GM19099 (cell line): ENCODE results near the gene ATP5F1D.

ENCODE experiments used
- POLR2A ChIP-seq: IDR thresholded peaks from 3 replicates; pipeline ENCODE4 v1.6.1; 2011; ENCODE audit warnings: low read depth; ENCODE audit not compliant: insufficient read length; ENCODE audit errors: extremely low read depth

Gene ATP5F1D

GRCh38 chr19:1219786-1220476 lies 21.6 kb upstream of the ATP5F1D start:
- no peak for TF ChIP-seq POLR2A

DNA sequence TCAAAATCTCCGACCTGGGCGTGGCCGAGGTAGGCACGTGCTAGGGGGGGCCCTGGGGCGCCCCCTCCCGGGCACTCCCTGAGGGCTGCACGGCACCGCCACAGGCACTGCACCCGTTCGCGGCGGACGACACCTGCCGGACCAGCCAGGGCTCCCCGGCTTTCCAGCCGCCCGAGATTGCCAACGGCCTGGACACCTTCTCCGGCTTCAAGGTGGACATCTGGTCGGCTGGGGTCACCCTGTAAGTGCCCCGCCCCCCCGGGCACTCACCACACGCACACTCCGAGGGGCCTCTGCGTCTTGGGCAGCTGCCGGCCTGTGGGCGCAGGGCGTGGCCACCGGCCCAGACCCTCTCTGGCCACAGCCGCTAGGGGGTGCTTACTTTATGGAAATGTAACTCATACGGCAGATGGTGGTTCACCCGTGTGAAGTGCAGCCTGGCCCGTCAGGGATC lies 21.0 kb upstream of the ATP5F1D start:
- TF ChIP-seq POLR2A: no peak

- TF ChIP-seq POLR2A: no peak
Measured at GRCh38 chr19:1220976-1221903, 20.3 kb upstream of the ATP5F1D start.

DNA sequence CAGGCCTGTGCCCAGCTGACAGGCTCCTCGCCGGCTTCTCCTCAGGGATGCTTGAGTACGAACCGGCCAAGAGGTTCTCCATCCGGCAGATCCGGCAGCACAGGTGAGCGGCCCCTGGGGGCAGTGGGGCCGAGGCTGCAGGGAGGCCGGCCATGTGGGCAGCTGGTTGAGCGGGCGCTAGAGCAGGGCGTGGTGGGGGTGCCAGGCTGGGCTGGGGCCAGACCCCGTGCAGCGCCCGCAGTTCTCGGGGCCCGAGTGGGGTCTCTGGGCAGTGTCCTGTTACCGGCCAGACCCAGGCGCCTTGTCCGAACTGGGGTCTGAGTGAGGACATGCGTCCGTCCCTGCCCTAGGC lies 19.7 kb upstream of the ATP5F1D start:
- TF ChIP-seq POLR2A: no peak

- TF ChIP-seq POLR2A: no peak
Measured at GRCh38 chr19:1222394-1222793, 19.2 kb upstream of the ATP5F1D start.

DNA sequence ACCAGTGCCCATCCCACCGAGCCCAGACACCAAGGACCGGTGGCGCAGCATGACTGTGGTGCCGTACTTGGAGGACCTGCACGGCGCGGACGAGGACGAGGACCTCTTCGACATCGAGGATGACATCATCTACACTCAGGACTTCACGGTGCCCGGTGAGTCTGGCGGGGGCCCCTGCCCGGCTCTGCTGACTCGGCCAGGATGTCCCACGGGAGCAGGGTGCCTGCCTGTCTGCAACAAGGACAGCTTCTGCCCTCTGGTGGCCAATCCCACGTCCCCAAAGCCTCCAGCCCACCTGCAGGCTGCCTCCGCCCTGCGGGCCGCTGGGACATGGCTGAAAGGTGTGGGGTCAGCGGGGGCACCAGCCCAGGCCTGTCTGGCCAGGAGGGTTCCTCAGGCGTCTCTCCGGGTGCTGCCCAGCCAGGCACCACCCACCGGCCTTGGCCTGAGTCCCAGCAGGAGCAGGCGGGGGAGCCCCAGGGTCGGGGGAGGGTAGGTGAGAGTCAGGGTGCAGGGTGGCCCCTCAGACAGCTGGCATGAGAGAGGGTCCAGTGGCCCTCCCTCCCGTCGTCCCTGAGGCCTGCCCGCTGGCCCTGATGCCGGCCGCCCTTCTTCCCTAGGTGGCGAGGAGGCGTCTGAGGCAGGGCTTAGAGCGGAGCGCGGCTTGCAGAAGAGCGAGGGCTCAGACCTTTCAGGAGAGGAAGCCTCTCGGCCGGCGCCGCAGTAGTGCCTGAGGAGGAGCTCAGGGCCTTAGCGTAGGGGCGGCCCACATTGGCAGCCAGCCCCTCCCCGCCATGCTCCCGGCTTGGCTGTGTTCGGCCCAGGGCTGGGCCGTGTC lies 18.3 kb upstream of the ATP5F1D start:
- TF ChIP-seq POLR2A: no peak

DNA sequence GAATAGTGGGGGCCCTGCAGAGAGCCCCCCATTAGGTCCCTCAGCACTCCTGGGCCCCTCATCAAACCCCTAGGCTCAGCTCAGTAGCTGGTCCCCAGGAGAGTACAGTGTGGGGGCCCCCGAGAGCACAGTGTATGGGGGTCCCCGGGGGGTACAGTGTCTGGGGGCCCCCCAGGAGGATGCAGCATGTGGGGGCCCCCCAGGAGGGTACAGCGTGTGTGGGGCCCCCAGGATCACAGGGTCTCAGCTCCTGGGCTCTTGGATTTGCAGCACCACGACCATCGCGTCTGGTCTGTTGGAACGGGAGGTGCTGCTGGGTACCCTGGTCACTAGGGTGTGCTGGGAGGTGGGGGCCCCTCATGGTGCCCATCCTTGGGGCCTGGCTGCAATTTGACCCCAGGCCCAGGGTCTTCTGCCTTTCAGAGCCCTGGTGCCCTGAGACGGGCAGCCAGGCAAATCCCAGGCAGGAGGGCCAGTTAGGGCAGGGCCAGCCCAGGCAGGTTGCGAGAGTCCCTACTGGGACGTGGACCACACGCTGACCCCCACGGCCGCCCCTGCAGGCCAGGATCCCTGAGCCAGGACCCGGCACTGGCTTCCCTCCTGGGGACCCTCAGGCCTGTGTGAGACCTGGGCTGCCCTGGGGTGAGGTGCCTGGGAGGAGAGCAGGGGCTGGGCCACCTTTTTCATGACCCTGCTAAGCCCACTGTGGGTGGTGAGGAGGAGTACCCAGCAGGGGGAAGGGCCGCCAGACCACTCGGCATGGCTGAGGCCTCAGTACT lies 17.3 kb upstream of the ATP5F1D start:
- no peak for TF ChIP-seq POLR2A

DNA sequence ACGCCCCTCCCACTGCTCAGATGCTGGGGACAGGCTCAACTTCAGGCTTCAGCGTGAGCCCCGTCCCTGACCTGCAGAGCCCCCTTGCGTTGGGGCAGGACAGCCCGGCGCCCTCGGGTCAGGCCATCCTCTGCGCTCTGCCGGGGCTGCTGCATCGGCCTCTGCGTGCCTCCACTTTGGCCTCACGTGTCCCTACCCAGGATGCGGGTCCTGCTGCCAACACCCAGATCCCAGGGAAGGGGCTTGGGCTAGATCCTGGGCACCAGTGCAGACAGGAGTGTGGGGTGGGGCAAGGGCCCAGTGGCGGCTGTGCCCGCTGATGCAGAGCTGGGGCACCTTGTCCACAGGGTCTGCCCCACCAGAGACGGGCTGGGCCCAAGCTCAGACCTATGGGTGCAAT lies 16.7 kb upstream of the ATP5F1D start:
- TF ChIP-seq POLR2A: no peak

- no peak for TF ChIP-seq POLR2A
Measured at GRCh38 chr19:1225440-1226226, 15.9 kb upstream of the ATP5F1D start.

DNA sequence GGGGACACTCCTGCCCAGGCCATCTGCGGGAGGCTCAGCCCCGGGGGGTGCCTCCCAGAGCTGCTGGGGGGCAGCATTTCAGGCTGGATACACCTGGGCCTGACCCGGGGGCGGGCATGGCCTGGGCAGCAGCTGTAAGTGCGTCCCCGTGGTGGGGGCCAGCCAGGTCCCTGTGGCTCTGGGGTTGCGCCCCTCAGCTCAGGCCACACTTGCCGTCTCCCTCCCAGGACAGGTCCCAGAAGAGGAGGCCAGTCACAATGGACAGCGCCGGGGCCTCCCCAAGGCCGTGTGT lies 15.4 kb upstream of the ATP5F1D start:
- TF ChIP-seq POLR2A: no peak

DNA sequence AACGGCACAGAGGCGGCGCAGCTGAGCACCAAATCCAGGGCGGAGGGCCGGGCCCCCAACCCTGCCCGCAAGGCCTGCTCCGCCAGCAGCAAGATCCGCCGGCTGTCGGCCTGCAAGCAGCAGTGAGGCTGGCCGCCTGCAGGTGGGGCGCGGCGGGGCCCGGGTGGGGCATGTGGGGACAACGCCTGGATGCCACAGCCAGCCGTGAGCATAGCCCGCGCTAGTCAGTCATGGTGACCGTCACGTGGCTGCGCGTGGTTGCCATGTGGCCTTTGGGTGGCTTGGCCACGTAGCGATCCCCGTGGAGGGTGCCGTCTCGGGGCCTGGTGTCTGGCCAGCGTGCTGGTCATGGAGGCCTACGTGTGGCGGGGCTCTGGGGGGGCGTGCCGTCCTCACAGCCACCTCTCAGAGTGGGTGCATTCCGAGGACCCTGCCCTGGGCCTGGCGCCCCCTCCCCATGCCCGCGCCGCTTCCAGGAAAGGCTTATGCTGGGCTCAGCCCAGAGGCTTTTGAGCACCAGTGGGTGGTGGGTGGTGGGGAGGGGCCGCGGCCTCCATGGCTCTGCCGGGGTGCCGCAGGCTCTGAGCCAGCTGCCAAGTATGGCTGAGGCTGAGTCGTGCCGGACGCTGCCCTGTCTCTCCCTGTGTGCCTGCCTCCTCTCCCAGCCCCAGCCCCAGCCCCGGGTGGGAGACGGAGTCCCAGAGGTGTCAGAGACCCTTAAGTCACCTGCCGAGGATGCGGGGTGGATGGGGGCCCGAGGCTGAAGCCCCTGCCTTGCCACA lies 14.8 kb upstream of the ATP5F1D start:
- TF ChIP-seq POLR2A: no peak

GRCh38 chr19:1227304-1228054 lies 14.1 kb upstream of the ATP5F1D start:
- TF ChIP-seq POLR2A: no peak
